Right ventricle myocardium superior (tissue), 1 donor: ENCODE data around the gene HOTAIR. TPM values are rescaled to one million over a fixed set of nuclear protein-coding genes. Genes with fewer than 3 reads are reported as not detected.

ENCODE experiments used
- ATAC-seq: fragments of 200-7000 bp; cut with Tn5 transposase; one replicate; pipeline ENCODE4 v1.9.1; 2020; ENCODE audit warnings: mild to moderate bottlenecking; ENCODE audit not compliant: poor library complexity
- DNase-seq: peaks from one replicate; pipeline ENCODE4 v3.0.0-alpha.2; 2020
- intact Hi-C: fragments of 100-400 bp; cut with DNase I; formaldehyde crosslinking; loops from one replicate; pipeline ENCODE4 v1.11.2; 2022
- microRNA-seq: library from miRNA; unstranded; fragments of <30 nt; microRNA quantifications from one replicate; pipeline ENCODE4 v1.2.0, GENCODE V29; 2020
- total RNA-seq: library from RNA; stranded (reverse); fragmentation: NEBNext Ultra II Directional; extraction: Animal tissue kit (Norgen Biotek cat#: 25700); gene quantifications from one replicate; pipeline ENCODE4 v1.2.1, GENCODE V29; 2021
- donor health status: DM: no; HTN: yes; CAD: no; lungs with severe emphysema.

Gene HOTAIR
- total RNA-seq, 1 donor from 2014 or later, result not detected

DNA sequence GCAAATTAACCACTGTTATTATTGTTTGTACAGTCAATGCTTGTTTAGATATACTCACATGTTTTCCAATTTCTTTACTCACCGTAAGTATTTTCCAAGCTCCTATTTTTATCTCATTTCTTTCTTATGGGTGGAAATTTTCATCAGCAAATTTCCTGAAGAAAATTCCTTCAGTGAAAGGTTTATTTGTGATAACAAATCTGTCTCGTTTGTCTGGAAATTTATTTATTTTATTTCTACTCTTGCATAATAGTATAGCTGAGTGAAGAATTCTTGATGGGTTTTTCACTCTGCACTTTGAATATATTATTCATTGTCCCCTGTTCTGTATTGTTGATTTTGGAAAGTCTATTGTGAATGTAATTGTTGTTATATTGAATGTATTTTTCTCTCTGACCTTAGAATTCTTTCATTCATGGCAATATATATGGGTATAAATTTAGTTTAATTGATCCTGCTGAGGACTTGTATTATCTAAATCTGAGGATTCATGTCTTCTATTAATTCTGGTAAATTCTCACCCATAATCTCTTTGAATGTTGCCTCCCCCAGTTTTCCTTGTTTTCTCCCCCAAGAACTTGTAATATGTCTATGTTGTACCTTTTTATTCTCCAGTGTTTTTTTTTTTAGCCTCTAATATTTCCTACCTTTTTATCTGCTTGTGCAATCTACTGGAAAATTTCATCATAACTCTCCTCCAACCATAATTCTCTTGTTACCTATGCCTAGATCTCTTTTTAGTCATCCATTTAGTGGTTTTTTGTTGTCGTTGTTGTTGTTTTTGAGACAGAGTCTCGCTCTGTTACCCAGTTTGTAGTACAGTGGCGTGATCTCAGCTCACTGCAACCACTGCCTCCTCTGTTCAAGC lies 57.7 kb downstream of the HOTAIR start:
- intact Hi-C loops, result no loop called here
- DNase-seq (no peak), ATAC-seq (no peak)

Small RNA genes lying within 50 kb of the gene (microRNA-seq; reads per million reads assigned to microRNA genes)
- not detected for gene MIR196A2

Other genes with a start within 250 kb of the HOTAIR start
- 179 TPM for gene CALCOCO1, start 247.5 kb downstream of the HOTAIR start, total RNA-seq
- gene CISTR, start 223.0 kb downstream of the HOTAIR start, total RNA-seq, result 0.83 TPM
- not detected for gene HOXC13, start 36.1 kb downstream of the HOTAIR start, total RNA-seq
- gene HOXC12, start 20.1 kb downstream of the HOTAIR start, total RNA-seq, result not detected
- not detected for gene HOXC11, start 1.8 kb downstream of the HOTAIR start, total RNA-seq
- gene HOXC10, start 10.2 kb upstream of the HOTAIR start, total RNA-seq, result not detected
- not detected for gene HOXC9, start 25.2 kb upstream of the HOTAIR start, total RNA-seq
- gene HOXC8, start 34.0 kb upstream of the HOTAIR start, total RNA-seq, result not detected
- gene HOXC6, start 53.5 kb upstream of the HOTAIR start, total RNA-seq, result 0.30 TPM
- gene HOXC5, start 58.1 kb upstream of the HOTAIR start, total RNA-seq, result not detected
- gene HOXC4, start 78.9 kb upstream of the HOTAIR start, total RNA-seq, result not detected
- gene SMUG1, start 214.0 kb upstream of the HOTAIR start, total RNA-seq, result 16.5 TPM